Lung microvascular endothelial cell (primary cell): ENCODE results near the gene HECTD1. TPM values are rescaled to one million over a fixed set of nuclear protein-coding genes. Genes with fewer than 3 reads are reported as not detected.
"Not testable (repeated sequence)": the region's sequence is repeated elsewhere in the genome, so short reads cannot be mapped to it uniquely, and the experiment has no call there.

Source experiments
- DNase-seq, 2 donors: peaks; one replicate each; pipeline versions ENCODE4 v3.0.0 to v3.0.0-alpha.2; 2010; ENCODE audit warnings: low read depth in 2 of 2
- total RNA-seq: library from RNA; depleted of rRNA; stranded (reverse); fragments of >200 nt; gene quantifications from 2 replicates; pipeline ENCODE4 v1.2.1, GENCODE V29; 2014

The HECTD1 gene
- total RNA-seq, 1 donor from 2014 or later, result 301 TPM

GRCh38 chr14:31052905-31053586 lies 154.5 kb downstream of the HECTD1 start:
- not testable (repeated sequence) for DNase-seq

- DNase-seq, result no peak
Measured at GRCh38 chr14:31051511-31051910, 156.1 kb downstream of the HECTD1 start.

- no peak for DNase-seq
Measured at GRCh38 chr14:31051023-31051422, 156.6 kb downstream of the HECTD1 start.

Other genes with a start within 250 kb of the HECTD1 start
- 3.0 and 3.7 TPM in 2 replicates for gene AP4S1, start 182.1 kb downstream of the HECTD1 start, total RNA-seq
- gene STRN3, start 181.4 kb downstream of the HECTD1 start, total RNA-seq, result 33.3 and 50.2 TPM in 2 replicates
- gene HEATR5A, start 212.8 kb upstream of the HECTD1 start, total RNA-seq, result 24.0 and 33.5 TPM in 2 replicates
- 16.1 and 19.8 TPM in 2 replicates for gene DTD2, start 249.7 kb upstream of the HECTD1 start, total RNA-seq